ENCODE results near the gene COL4A2. TPM values are rescaled to one million over a fixed set of nuclear protein-coding genes. Genes with fewer than 3 reads are reported as not detected.

Gene COL4A2
- polyA plus RNA-seq, 1 donor (not counting 4 experiments of a cell fraction or from before 2014, with no cell fraction given) = 30.7 TPM

- Histone ChIP-seq H3K27ac (ENCODE audit: control insufficient read depth, insufficient read depth, low read length) (no peak overlapping the region), H4K20me1 (ENCODE audit: control insufficient read depth, extremely low read depth, insufficient read depth, low read length) (no peaks in the 10 kb centered on the region), H3K4me3 (ENCODE audit: control insufficient read depth in 2 of 3, extremely low read depth in 1 of 3, insufficient read depth in 2 of 3, low read depth in 1 of 3, low read length in 3 of 3) (no peak overlapping the region), H3K9ac (ENCODE audit: control insufficient read depth, extremely low read depth, insufficient read depth, low read length) (no peak overlapping the region), H3K27me3 (ENCODE audit: control insufficient read depth, extremely low read depth, insufficient read depth, low read length) (no peaks in the 10 kb centered on the region), H2AFZ (ENCODE audit: control insufficient read depth, low read length) (no peak overlapping the region), H3K4me2 (ENCODE audit: control insufficient read depth, extremely low read depth, insufficient read depth, low read depth, low read length) (no peak overlapping the region), H3K79me2 (ENCODE audit: control insufficient read depth, insufficient read depth, low read length) (no peaks in the 10 kb centered on the region), H3K36me3 (ENCODE audit: control insufficient read depth in 2 of 2, extremely low read depth in 1 of 2, insufficient read depth in 2 of 2, low read length in 2 of 2) (peaks cover 3 to 16% of the 10 kb centered on the region in 2 experiments), H3K9me3 (ENCODE audit: control insufficient read depth, low read depth, low read length) (no peaks in the 10 kb centered on the region), H3K9me1 (ENCODE audit: control insufficient read depth, extremely low read depth, insufficient read depth, low read length) (no peaks in the 10 kb centered on the region), H3K4me1 (ENCODE audit: control insufficient read depth, extremely low read depth, insufficient read depth, low read length) (peaks cover 4% of the 10 kb centered on the region)
- FAIRE-seq (no peak), DNase-seq (ENCODE audit: low read depth, low spot score) (no peak)
- TF ChIP-seq EZH2 (IDR thresholded peaks at IDR 0.05; ENCODE audit: low read length) (no peak), CTCF (optimal IDR thresholded peaks at IDR 0.05 in 1 of 3, IDR thresholded peaks at IDR 0.05 in 1 of 3, conservative IDR thresholded peaks at IDR 0.05 in 1 of 3; ENCODE audit: extremely low read depth in 1 of 3, insufficient read depth in 2 of 3, low read length in 3 of 3) (no peak)
- dilution Hi-C loops (cut with MboI; ENCODE audit: extremely low pct_ligation_motif_present, low sequenced_read_pairs) = no loop called here
Observed at GRCh38 chr13:110424569-110425443, 117.7 kb downstream of the COL4A2 start.

GRCh38 chr13:110425444-110425780 is 118.3 kb downstream of the COL4A2 start:
- FAIRE-seq (no peak), DNase-seq (ENCODE audit: low read depth, low spot score) (no peak)

More at GRCh38 chr13:110425444-110425780, 118.3 kb downstream of the COL4A2 start:
- Histone ChIP-seq H2AFZ (ENCODE audit: control insufficient read depth, low read length) (no peak overlapping the region), H3K27me3 (ENCODE audit: control insufficient read depth, extremely low read depth, insufficient read depth, low read length) (no peaks in the 10 kb centered on the region), H3K9me3 (ENCODE audit: control insufficient read depth, low read depth, low read length) (no peaks in the 10 kb centered on the region), H3K9me1 (ENCODE audit: control insufficient read depth, extremely low read depth, insufficient read depth, low read length) (no peaks in the 10 kb centered on the region), H3K4me2 (ENCODE audit: control insufficient read depth, extremely low read depth, insufficient read depth, low read depth, low read length) (no peak overlapping the region), H3K79me2 (ENCODE audit: control insufficient read depth, insufficient read depth, low read length) (no peaks in the 10 kb centered on the region), H3K27ac (ENCODE audit: control insufficient read depth, insufficient read depth, low read length) (no peak overlapping the region), H3K4me1 (ENCODE audit: control insufficient read depth, extremely low read depth, insufficient read depth, low read length) (peaks cover 5% of the 10 kb centered on the region), H3K36me3 (ENCODE audit: control insufficient read depth in 2 of 2, extremely low read depth in 1 of 2, insufficient read depth in 2 of 2, low read length in 2 of 2) (peaks cover 3 to 18% of the 10 kb centered on the region in 2 experiments), H3K4me3 (ENCODE audit: control insufficient read depth in 2 of 3, extremely low read depth in 1 of 3, insufficient read depth in 2 of 3, low read depth in 1 of 3, low read length in 3 of 3) (no peak overlapping the region), H4K20me1 (ENCODE audit: control insufficient read depth, extremely low read depth, insufficient read depth, low read length) (no peaks in the 10 kb centered on the region), H3K9ac (ENCODE audit: control insufficient read depth, extremely low read depth, insufficient read depth, low read length) (no peak overlapping the region)
- dilution Hi-C loops (cut with MboI; ENCODE audit: extremely low pct_ligation_motif_present, low sequenced_read_pairs) = no loop called here
- TF ChIP-seq CTCF (optimal IDR thresholded peaks at IDR 0.05 in 1 of 3, IDR thresholded peaks at IDR 0.05 in 1 of 3, conservative IDR thresholded peaks at IDR 0.05 in 1 of 3; ENCODE audit: extremely low read depth in 1 of 3, insufficient read depth in 2 of 3, low read length in 3 of 3) = no peak
- no peak for TF ChIP-seq EZH2 (IDR thresholded peaks at IDR 0.05; ENCODE audit: low read length)

Data from keratinocyte (primary cell).